AG09309 (cell line): Measurements from ENCODE around the gene TSPAN6.

ENCODE experiments used
- DNase-seq: peaks from one replicate; pipeline ENCODE4 v3.0.0-alpha.2; 2010; ENCODE audit warnings: low read depth
- H3K4me3 ChIP-seq: 2 replicates; pipeline ENCODE4 v1.5.1; 2011; ENCODE audit warnings: mild to moderate bottlenecking, low read depth, low read length, moderate library complexity; ENCODE audit not compliant: control insufficient read depth
- TF ChIP-seq, protein P1 (sequence below): IDR thresholded peaks from 2 replicates; pipeline ENCODE4 v1.5.1; 2011; ENCODE audit warnings: mild to moderate bottlenecking, low read depth, low read length, inconsistent platforms; ENCODE audit not compliant: insufficient read depth, control insufficient read depth; ENCODE audit errors: missing control alignments

TSPAN6 gene

GRCh38 chrX:100662170-100662569 lies 25.6 kb upstream of the TSPAN6 start:
- DNase-seq: no peak
- TF ChIP-seq, protein P1, sequence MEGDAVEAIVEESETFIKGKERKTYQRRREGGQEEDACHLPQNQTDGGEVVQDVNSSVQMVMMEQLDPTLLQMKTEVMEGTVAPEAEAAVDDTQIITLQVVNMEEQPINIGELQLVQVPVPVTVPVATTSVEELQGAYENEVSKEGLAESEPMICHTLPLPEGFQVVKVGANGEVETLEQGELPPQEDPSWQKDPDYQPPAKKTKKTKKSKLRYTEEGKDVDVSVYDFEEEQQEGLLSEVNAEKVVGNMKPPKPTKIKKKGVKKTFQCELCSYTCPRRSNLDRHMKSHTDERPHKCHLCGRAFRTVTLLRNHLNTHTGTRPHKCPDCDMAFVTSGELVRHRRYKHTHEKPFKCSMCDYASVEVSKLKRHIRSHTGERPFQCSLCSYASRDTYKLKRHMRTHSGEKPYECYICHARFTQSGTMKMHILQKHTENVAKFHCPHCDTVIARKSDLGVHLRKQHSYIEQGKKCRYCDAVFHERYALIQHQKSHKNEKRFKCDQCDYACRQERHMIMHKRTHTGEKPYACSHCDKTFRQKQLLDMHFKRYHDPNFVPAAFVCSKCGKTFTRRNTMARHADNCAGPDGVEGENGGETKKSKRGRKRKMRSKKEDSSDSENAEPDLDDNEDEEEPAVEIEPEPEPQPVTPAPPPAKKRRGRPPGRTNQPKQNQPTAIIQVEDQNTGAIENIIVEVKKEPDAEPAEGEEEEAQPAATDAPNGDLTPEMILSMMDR: no peak
- no peak overlapping the region for H3K4me3 ChIP-seq

DNA sequence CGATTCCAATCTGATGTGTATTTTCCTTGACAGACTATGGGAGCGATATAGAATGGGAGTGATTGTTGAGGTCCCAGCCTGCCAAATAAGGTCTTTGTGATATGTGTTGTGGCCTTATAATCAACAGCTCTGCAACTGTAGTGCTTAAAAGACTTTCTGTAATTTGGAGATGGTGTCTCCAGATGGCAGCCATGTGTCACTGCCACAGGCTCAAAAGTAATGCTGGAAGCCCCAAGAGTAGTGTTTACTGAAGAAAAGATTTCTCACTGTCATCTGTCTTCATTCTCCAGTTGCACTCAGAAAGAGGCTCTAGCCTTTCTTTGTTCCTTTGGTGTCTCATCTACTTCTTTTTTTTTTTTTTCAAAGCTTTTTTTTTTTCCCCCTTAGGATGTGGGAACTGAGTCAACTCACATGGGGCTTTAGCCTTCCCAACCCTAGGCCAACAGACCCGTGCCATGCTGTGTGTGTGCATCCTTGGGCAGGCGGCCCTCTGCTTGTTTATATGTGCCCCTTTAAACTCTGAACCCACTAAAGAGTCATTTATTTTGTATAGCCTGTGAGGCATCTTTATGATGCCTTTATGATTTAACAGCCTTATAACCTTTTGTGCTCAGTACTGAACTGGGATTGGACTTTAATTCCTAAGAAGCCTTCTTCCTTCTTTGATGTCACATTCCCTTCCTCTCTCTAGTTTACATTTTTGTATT lies 23.0 kb upstream of the TSPAN6 start:
- H3K4me3 ChIP-seq: no peak overlapping the region
- DNase-seq: no peak
- TF ChIP-seq, protein P1: no peak

DNA sequence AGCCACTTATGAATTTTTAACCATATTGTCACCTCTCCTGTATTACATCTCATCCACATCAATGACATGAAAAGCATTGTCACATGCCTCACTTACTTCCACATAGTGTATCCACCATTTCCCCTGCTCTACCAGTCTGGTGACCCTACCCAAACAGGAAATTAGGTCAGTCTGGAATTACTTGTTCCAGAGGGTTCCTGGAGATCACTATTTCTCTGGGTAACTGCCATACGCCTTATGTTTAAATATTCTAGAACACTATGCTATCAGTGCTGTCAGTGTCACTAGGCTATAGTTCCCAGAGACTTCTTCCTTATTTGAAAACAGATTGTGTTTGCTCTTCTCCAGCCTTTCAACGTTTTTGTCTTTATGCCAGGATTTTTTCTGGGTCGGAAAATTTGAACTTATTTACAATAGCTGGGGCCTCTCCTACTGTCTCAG lies 22.4 kb upstream of the TSPAN6 start:
- no peak for DNase-seq
- no peak overlapping the region for H3K4me3 ChIP-seq
- TF ChIP-seq, protein P1: no peak

DNA sequence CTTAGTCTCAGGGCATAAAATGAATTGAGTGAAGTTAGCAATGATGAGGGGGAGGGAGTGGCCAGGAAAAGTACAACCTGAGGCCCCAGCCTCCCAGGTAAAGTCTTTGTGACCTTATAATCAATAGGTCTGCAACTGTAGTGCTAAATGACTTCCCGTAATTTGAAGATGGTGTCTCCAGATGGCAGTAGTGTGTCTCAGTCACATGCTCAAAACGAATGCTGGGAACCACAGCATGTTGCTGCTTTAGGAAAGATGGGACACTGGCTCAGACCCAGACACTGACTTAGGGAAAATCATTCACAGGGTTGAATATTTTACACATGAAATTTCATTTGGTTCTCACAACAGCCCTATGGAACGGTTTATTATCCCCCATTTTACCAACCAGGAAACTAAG lies 17.7 kb upstream of the TSPAN6 start:
- TF ChIP-seq, protein P1: peak; percentile 9

GRCh38 chrX:100652266-100652665 lies 15.7 kb upstream of the TSPAN6 start:
- no peak for DNase-seq
- TF ChIP-seq, protein P1: no peak

More for the DNA sequence above, 17.7 kb upstream of the TSPAN6 start:
- DNase-seq: no peak
- no peak overlapping the region for H3K4me3 ChIP-seq

DNA sequence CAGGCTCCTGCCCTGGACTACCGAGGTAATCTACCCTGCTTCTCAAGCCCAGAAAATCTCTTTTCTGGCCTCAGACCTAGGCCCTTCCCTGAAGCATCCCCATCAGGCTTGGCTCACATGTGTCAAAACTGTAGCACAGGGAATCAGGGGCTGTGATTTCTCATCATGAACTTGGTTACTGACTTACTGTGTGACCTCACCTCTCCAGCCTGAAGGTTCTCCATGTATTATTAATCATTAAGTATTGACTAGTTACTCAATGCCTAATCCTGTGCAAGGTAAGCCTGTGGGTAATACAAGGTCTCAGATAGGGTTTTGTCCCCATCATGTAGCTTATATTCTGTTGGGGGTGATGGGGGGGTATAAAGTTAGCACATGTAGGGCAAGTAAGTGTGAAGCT lies 14.2 kb upstream of the TSPAN6 start:
- no peak for DNase-seq
- TF ChIP-seq, protein P1: no peak

More at GRCh38 chrX:100652266-100652665, 15.7 kb upstream of the TSPAN6 start:
- H3K4me3 ChIP-seq: no peak overlapping the region

More for the DNA sequence above, 14.2 kb upstream of the TSPAN6 start:
- no peak overlapping the region for H3K4me3 ChIP-seq
